Subcutaneous abdominal adipose tissue (tissue), 5 donors: Measurements from ENCODE around the gene SLC25A25.

Experiments
- H3K27ac ChIP-seq: one replicate; pipeline ENCODE4 v1.7.0; 2013; ENCODE audit warnings: low read depth, mild to moderate bottlenecking, inconsistent platforms, low read length, moderate library complexity
- H3K27me3 ChIP-seq, 5 donors: one replicate each; pipeline ENCODE4 v1.7.0; 2013; ENCODE audit warnings: low read length in 5 of 5, inconsistent platforms in 1 of 5; ENCODE audit not compliant: control insufficient read depth in 5 of 5, insufficient read depth in 4 of 5
- H3K36me3 ChIP-seq, 5 donors: one replicate each; pipeline ENCODE4 v1.7.0; 2013; ENCODE audit warnings: low read length in 5 of 5; ENCODE audit not compliant: control insufficient read depth in 5 of 5, insufficient read depth in 5 of 5
- H3K4me1 ChIP-seq, 5 donors: one replicate each; pipeline ENCODE4 v1.7.0; 2013; ENCODE audit warnings: low read length in 5 of 5, mild to moderate bottlenecking in 3 of 5, moderate library complexity in 1 of 5; ENCODE audit not compliant: control insufficient read depth in 5 of 5, insufficient read depth in 5 of 5
- H3K4me3 ChIP-seq, 5 donors: one replicate each; pipeline ENCODE4 v1.7.0; 2013; ENCODE audit warnings: low read length in 5 of 5, low read depth in 1 of 5
- H3K9ac ChIP-seq, 5 donors: one replicate each; pipeline ENCODE4 v1.7.0; 2013; ENCODE audit warnings: low read length in 5 of 5, mild to moderate bottlenecking in 4 of 5, moderate library complexity in 3 of 5
- H3K9me3 ChIP-seq, 5 donors: one replicate each; pipeline ENCODE4 v1.7.0; 2013; ENCODE audit warnings: low read length in 5 of 5; ENCODE audit not compliant: control insufficient read depth in 5 of 5
- donor health status: healthy.
- donor health status: healthy.
- donor health status: healthy.
- donor health status: healthy.
- donor health status: healthy.

The SLC25A25 gene

DNA sequence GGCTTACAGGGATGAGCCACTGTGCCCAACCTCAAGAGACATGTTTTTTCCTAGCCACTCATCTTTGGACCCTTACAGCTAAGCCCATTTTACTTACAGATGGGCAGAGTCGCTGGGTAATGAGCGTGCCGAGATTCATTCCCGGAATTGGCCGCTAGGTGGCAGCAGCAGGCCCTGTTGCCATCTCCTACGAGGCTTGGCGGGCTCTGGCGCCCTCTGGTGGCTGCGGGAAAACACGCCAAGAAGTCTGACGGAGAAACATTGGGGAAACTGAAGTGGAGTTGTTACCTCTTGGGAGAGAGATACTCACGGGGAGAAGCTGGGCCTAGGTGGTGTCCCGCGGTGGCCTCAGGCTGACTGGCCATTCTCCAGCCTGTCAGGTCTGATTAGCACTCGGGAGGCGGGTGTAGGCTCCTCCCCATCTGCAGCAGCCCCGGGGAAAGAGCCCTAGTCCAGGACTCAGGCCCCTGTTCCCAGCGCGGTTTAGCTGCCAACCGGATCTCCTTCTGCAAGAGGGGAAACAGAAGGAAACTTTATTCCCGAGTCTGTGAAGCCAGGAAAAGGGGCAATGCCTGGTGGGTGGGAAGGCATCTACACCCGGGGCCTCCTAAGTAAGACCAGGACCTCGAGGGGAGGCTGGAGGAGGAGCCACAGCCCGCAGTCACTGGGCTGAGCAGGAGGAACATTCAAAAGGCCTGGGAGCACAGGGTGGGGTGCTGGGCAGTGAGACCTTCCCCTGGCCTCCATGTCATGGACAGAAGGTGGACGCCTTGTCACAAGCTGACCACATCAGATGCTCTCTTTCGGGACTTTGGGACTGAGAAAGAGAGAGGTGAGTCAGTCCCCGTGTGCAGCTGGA, 49.8 kb downstream of the SLC25A25 start:
- H3K4me3 ChIP-seq, result no peak overlapping the region
- H3K4me1 ChIP-seq, result peaks cover 0 to 7% (median 3%) of the 10 kb centered on the region in 5 donors
- H3K9me3 ChIP-seq, result no peaks in the 10 kb centered on the region
- no peak overlapping the region for H3K27ac ChIP-seq
- H3K27me3 ChIP-seq, result no peaks in the 10 kb centered on the region
- H3K36me3 ChIP-seq, result peaks cover 0 to 32% (median 25%) of the 10 kb centered on the region in 5 donors
- H3K9ac ChIP-seq, result no peak overlapping the region

DNA sequence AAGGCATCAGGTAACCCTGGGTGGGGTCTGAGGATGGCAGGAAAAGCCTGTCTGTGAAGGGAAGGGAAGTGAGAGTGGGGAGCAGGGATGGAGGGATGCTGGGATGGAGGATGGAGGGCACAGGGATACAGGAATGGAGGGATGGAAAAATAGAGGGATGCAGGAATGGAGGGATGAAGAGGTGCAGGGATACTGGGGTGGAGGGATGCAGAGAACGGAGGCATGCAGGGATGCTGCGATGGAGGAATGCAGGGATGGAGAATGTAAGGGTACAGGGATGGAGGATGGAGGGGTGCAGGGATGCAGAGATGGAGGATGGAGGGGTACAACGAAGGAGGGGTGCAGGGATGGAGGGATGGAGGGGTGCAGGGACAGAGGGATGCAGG, 50.4 kb downstream of the SLC25A25 start:
- peaks cover 0 to 38% (median 28%) of the 10 kb centered on the region in 5 donors for H3K36me3 ChIP-seq
- H3K9ac ChIP-seq, result no peak overlapping the region
- H3K27ac ChIP-seq, result no peak overlapping the region
- H3K4me1 ChIP-seq, result peaks cover 0 to 7% (median 3%) of the 10 kb centered on the region in 5 donors
- H3K27me3 ChIP-seq, result no peaks in the 10 kb centered on the region
- H3K4me3 ChIP-seq, result no peak overlapping the region
- no peaks in the 10 kb centered on the region for H3K9me3 ChIP-seq

DNA sequence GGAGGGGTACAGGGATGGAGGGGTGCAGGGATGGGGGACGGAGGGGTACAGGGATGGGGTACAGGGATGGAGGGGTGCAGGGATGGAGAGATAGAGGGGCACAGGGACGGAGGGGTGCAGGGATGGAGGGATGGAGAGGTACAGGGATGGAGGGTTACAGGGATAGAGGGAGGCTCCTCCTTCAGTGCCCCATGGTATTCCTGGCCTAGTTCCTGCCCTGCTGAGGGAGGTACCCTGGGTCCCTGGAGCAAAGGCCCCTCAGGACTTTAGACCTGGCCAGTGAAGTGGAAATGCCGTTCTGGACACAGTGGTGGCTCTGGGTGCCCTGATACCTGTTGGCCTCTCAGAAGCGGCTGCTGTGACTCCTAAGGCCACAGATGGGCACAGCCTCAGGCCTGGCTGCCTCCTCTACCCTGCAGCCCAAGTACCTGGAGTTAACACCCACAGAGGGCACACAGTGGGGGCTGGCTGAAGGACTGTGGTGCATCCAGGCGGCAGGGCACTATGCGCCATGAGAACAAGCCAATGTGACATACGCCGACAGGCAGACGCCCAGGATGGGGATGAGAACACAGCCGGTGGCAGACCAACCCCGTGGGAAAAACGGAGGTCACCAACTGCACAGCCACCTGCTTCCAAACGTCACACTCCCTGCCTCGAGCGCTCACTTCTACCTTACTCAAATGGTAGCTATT, 51.1 kb downstream of the SLC25A25 start:
- no peak overlapping the region for H3K4me3 ChIP-seq
- no peaks in the 10 kb centered on the region for H3K9me3 ChIP-seq
- no peak overlapping the region for H3K9ac ChIP-seq
- H3K36me3 ChIP-seq, result peaks cover 0 to 43% (median 31%) of the 10 kb centered on the region in 5 donors
- no peak overlapping the region for H3K27ac ChIP-seq
- no peaks in the 10 kb centered on the region for H3K27me3 ChIP-seq
- H3K4me1 ChIP-seq, result peaks cover 0 to 7% (median 3%) of the 10 kb centered on the region in 5 donors

DNA sequence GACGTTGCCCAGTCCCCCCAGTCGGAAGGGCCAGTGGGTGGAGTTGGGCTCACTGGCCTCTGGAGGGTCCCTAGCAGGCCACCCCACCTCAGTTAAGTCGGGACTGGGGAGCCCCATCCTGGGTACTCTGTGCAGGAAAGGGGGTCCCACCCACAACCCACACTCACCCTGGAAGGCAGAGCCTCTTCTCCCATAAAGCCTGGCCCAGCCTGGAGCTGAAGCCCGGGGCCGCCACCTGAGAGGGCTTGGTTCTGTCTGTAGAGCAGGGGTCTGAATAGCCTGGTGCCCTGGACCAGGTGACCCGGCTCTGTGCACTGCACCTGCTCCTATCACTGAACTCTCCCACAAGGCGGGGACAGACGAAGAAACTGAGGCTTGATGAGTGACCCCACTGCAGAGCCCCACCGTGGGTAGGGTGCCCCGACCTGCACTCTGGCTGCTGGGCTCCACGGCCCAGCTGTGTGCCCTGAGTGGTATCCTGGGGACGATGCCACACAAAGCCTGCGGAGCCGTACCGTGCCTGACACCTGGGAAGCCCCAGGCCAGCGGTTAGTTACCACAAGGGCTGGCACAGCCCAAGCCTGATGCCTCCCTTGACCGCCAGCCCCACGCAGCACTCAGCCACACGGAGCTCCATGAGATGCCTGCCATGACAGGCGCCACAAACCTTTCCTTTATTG, 52.2 kb downstream of the SLC25A25 start:
- Histone ChIP-seq H3K9ac (no peak overlapping the region), H3K9me3 (no peaks in the 10 kb centered on the region), H3K27ac (no peak overlapping the region), H3K27me3 (no peaks in the 10 kb centered on the region), H3K4me3 (no peak overlapping the region), H3K36me3 (peaks cover 0 to 47% (median 30%) of the 10 kb centered on the region in 5 donors), H3K4me1 (peaks cover 0 to 9% (median 8%) of the 10 kb centered on the region in 5 donors)

DNA sequence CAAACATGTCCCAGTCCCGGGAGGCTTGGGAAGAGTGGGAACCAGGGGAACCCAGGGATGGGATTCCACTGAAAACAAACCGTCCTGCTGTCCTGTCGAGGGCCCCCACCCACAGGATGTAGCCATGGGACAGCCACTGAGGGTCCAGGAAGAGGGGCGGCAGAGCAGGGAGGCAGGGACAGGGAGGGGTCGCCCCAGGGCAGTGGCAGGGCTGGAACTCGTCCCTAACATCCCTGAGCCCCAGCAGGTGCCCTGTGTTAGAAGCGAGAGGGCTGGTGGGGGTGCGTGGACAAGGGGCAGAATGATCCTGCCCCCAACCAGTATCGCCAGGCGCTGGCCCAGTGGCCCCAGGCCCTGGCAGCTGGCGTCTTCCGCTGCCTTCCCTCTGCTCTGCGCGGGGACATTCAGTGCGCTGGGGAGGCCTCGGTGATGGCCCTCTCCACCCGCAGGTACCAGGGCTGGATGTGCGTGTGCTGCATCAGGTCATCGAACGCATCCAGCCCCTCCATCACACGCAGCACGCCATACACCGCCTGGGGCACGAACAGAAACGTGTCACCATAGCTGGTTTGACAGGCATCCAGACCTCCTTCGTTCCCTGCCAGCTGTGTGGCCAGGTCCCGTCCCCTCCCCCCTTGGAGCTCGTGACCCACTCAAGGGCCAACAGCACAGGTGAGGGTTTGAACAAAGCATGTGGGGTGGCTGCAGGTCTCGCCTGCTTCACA, 52.9 kb downstream of the SLC25A25 start:
- Histone ChIP-seq H3K27ac (no peak overlapping the region), H3K36me3 (peaks cover 0 to 48% (median 30%) of the 10 kb centered on the region in 5 donors), H3K4me3 (no peak overlapping the region), H3K27me3 (no peaks in the 10 kb centered on the region), H3K4me1 (peaks cover 0 to 16% (median 15%) of the 10 kb centered on the region in 5 donors), H3K9ac (no peak overlapping the region), H3K9me3 (no peaks in the 10 kb centered on the region)

DNA sequence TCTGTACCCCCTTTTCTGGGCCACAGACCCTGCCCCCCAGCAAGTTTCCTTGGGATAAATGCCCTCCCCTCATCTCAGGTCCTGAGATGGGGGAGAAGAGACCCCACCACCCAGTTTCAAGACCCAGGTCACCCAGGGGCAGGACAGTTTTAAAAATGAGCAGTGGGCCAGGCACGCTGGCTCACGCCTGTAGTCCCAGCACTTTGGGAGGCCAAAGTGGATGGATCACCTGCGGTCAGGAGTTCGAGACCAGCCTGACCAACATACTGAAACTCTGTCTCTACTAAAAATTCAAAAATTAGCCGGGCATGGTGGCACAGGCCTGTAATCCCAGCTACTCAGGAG, 53.4 kb downstream of the SLC25A25 start:
- H3K9ac ChIP-seq, result no peak overlapping the region
- H3K27me3 ChIP-seq, result no peaks in the 10 kb centered on the region
- no peak overlapping the region for H3K4me3 ChIP-seq
- no peaks in the 10 kb centered on the region for H3K9me3 ChIP-seq
- peaks cover 0 to 48% (median 30%) of the 10 kb centered on the region in 5 donors for H3K36me3 ChIP-seq
- peaks cover 0 to 22% (median 21%) of the 10 kb centered on the region in 5 donors for H3K4me1 ChIP-seq
- no peak overlapping the region for H3K27ac ChIP-seq

DNA sequence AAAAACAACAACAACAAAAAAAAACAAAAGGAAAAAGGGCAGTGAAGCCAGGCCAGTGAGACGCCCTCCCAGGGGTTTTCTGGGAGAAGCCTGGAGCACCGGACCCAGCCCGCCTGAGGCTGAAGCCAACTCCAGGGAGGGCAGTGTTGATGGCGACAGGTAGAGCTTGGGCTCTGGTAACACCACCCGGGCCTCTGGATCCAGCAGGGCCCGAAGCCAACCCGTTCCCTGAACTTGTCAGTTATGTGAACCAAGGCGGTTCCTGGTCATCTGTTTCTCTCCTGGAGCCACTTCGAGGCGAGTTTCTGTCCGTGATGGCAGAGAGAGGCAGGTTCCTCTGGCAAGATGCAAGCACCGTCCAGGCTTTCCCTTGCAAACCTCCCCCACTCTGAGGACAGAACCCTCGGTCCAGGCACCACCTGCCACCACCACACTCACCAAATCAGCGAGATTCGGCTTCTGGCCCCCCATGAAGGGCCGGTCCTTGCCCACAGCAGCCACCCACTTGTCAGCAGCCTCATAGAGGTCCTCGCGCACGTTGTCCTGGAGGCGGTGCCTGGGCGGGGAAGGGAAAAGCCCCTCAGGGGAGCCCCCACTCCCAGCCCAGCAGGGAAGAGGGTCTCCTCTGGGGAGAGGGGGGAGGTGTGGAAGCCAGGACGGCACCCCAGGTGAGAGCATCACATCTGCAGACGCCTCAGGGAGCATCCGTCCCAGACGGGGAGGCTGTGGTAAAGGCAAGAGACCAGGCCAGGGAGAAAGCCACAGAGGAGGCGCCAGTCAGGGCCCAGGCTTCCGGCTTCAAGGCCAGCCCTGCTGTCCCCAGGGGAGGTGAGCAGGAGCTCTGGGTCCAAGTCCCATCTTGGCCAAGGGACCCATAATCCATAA, 54.1 kb downstream of the SLC25A25 start:
- H3K4me1 ChIP-seq, result peaks cover 2 to 29% (median 25%) of the 10 kb centered on the region in 5 donors
- H3K36me3 ChIP-seq, result peaks cover 0 to 48% (median 30%) of the 10 kb centered on the region in 5 donors
- H3K27ac ChIP-seq, result no peak overlapping the region
- no peak overlapping the region for H3K4me3 ChIP-seq
- no peak overlapping the region for H3K9ac ChIP-seq
- no peaks in the 10 kb centered on the region for H3K9me3 ChIP-seq
- H3K27me3 ChIP-seq, result no peaks in the 10 kb centered on the region

DNA sequence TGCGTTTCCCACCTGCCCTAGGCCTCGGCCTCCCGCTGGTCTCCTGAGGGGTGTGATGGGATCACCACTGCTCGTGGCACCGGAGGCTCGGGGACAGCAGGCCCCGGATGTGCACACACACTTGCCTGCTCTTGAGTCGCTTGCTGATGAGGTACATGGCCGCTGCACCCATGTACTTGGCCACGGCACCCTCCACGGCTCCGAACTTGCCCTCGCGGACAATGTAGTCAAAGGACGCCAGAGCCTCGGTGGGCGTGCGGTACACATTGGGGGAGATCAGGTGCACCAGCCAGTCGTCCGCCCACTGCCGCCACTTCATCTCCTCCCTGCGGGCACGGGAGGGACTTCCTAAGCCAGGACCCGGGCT, 54.8 kb downstream of the SLC25A25 start:
- Histone ChIP-seq H3K27me3 (no peaks in the 10 kb centered on the region), H3K36me3 (peaks cover 0 to 48% (median 30%) of the 10 kb centered on the region in 5 donors)

More for the DNA sequence above, 54.8 kb downstream of the SLC25A25 start:
- Histone ChIP-seq H3K4me1 (peaks cover 2 to 33% (median 25%) of the 10 kb centered on the region in 5 donors), H3K4me3 (no peak overlapping the region), H3K9ac (no peak overlapping the region), H3K27ac (no peak overlapping the region), H3K9me3 (no peaks in the 10 kb centered on the region)
